GM12878 (cell line): ENCODE data around the gene BRCA1. TPM values are rescaled to one million over a fixed set of nuclear protein-coding genes. Genes with fewer than 3 reads are reported as not detected.

Experiments used
- ATAC-seq: fragments of 200-7000 bp; cut with Tn5 transposase; 3 replicates; pipeline ENCODE4 v1.9.1; 2020; ENCODE audit warnings: mild to moderate bottlenecking, moderate library complexity
- BruUV-seq: library from RNA; stranded (reverse); fragments of 400-500 nt; replicated peaks from 2 replicates; lab custom pipeline; 2021; lab: Mats Ljungman, UMichigan
- CTCF ChIA-PET: fragments of 300-600 bp; sonication (Branson Sonifier 250); formaldehyde crosslinking; extraction: SDS; loops from one replicate; lab custom pipeline; 2021; ENCODE audit warnings: inconsistent platforms; lab: Yijun Ruan, JAX
- POLR2A ChIA-PET: fragments of 350-600 bp; formaldehyde crosslinking; extraction: SDS; loops from one replicate; lab custom pipeline; 2021; ENCODE audit warnings: inconsistent platforms; lab: Charles Lee
- RAD21 ChIA-PET: fragments of 300-600 bp; sonication (Branson Sonifier 250); formaldehyde crosslinking; loops from one replicate; lab custom pipeline; 2023; ENCODE audit warnings: antibody characterized with exemption; ENCODE audit not compliant: unreplicated experiment; lab: Charles Lee
- SMC1A ChIA-PET: fragments of 300-600 bp; sonication (Branson Sonifier 250); formaldehyde crosslinking; loops from one replicate; lab custom pipeline; 2023; ENCODE audit not compliant: unreplicated experiment, uncharacterized antibody; lab: Charles Lee
- DNase-seq: peaks from one replicate; pipeline ENCODE4 v3.0.0-alpha.2; 2011; ENCODE audit warnings: low read depth, low spot score
- FAIRE-seq: peaks from 3 replicates; lab custom pipeline; 2011; peaks lifted over from hg19 to GRCh38; lab: Jason Lieb, UNC
- H2AFZ ChIP-seq: 2 replicates; pipeline ENCODE4 v1.6.0; 2011; ENCODE audit warnings: low read depth, low read length, control low read depth; ENCODE audit not compliant: control insufficient read depth
- H3K27ac ChIP-seq: 2 replicates; pipeline ENCODE4 v1.5.1; 2011; ENCODE audit warnings: control low read depth; ENCODE audit not compliant: control insufficient read depth, insufficient read depth
- H3K27me3 ChIP-seq, 2 experiments: replicated peaks in 1 of 2; 2 replicates each; pipeline versions ENCODE4 v1.6.0 to v1.6.1; 2011; ENCODE audit warnings: low read length in 1 of 2; ENCODE audit not compliant: control insufficient read depth in 2 of 2, insufficient read depth in 2 of 2
- H3K36me3 ChIP-seq, 2 experiments: 2 replicates each; pipeline ENCODE4 v1.5.1; 2011; ENCODE audit warnings: low read length in 1 of 2; ENCODE audit not compliant: control insufficient read depth in 2 of 2, insufficient read depth in 2 of 2
- H3K4me1 ChIP-seq: 2 replicates; pipeline ENCODE4 v1.6.1; 2011; ENCODE audit warnings: mild to moderate bottlenecking, low read length, moderate library complexity, mixed read lengths; ENCODE audit not compliant: control insufficient read depth, insufficient read depth
- H3K4me2 ChIP-seq: 2 replicates; pipeline ENCODE4 v1.6.0; 2011; ENCODE audit warnings: control low read depth; ENCODE audit not compliant: control insufficient read depth, insufficient read depth
- H3K4me3 ChIP-seq: fragments of 200-600 bp; sonication (generic); 2 replicates; pipeline ENCODE4 v1.5.1; 2016
- H3K79me2 ChIP-seq: 2 replicates; pipeline ENCODE4 v1.6.0; 2011; ENCODE audit warnings: low read length; ENCODE audit not compliant: control insufficient read depth, insufficient read depth
- H3K9ac ChIP-seq: 2 replicates; pipeline ENCODE4 v1.8.0; 2011; ENCODE audit warnings: low read length, control low read depth, mixed read lengths; ENCODE audit not compliant: control insufficient read depth, insufficient read depth
- H3K9me3 ChIP-seq: replicated peaks from 3 replicates; pipeline ENCODE4 v1.5.1; 2011; ENCODE audit warnings: mild to moderate bottlenecking, low read length; ENCODE audit not compliant: control insufficient read depth, insufficient read depth
- H4K20me1 ChIP-seq: 2 replicates; pipeline ENCODE4 v1.6.0; 2011; ENCODE audit not compliant: control insufficient read depth, insufficient read depth
- ATF2 ChIP-seq: IDR thresholded peaks from 2 replicates; pipeline ENCODE4 v1.6.1; 2012; ENCODE audit warnings: low read length, inconsistent platforms
- ATF3 ChIP-seq: IDR thresholded peaks from 2 replicates; pipeline ENCODE4 v1.6.1; 2011; ENCODE audit warnings: low read depth, mild to moderate bottlenecking, low read length, moderate library complexity, borderline replicate concordance; ENCODE audit errors: extremely low read depth
- BCL3 ChIP-seq: IDR thresholded peaks from 2 replicates; pipeline ENCODE4 v1.6.1; 2011; ENCODE audit warnings: borderline replicate concordance, low read depth, mild to moderate bottlenecking, moderate library complexity, low read length; ENCODE audit not compliant: insufficient read depth, poor library complexity, severe bottlenecking
- BMI1 ChIP-seq: fragments of 450-650 bp; IDR thresholded peaks from 2 replicates; pipeline ENCODE4 v1.6.1; 2016; ENCODE audit warnings: mild to moderate bottlenecking, moderate library complexity, borderline replicate concordance
- CEBPZ ChIP-seq: fragments of 150-350 bp; IDR thresholded peaks from 2 replicates; pipeline ENCODE4 v1.6.1; 2016; ENCODE audit warnings: low read depth, low read length
- CHD1 ChIP-seq: IDR thresholded peaks from 2 replicates; pipeline ENCODE4 v1.6.1; 2012; ENCODE audit warnings: low read depth, low read length, improper control_type of control experiment
- CTCF ChIP-seq, 3 experiments: IDR thresholded peaks in 2 of 3; conservative IDR thresholded peaks in 1 of 3; 2 replicates each; pipeline ENCODE4 v1.5.1; 2011; ENCODE audit warnings: low read depth in 3 of 3, low read length in 3 of 3, mild to moderate bottlenecking in 3 of 3, control low read depth in 2 of 3, moderate library complexity in 2 of 3, inconsistent platforms in 1 of 3, mixed read lengths in 1 of 3; ENCODE audit not compliant: control insufficient read depth in 2 of 3, insufficient read depth in 1 of 3; ENCODE audit errors: extremely low read depth in 1 of 3
- EP300 ChIP-seq, 2 experiments: fragments of 150-350 bp in 1 of 2; IDR thresholded peaks; 2 replicates each; pipeline ENCODE4 v1.6.1; 2011 to 2012; ENCODE audit warnings: low read depth in 2 of 2, low read length in 2 of 2, borderline replicate concordance in 1 of 2, improper control_type of control experiment in 1 of 2, inconsistent platforms in 1 of 2; ENCODE audit not compliant: control insufficient read depth in 1 of 2
- JUNB ChIP-seq: IDR thresholded peaks from 2 replicates; pipeline ENCODE4 v1.6.1; 2016; ENCODE audit warnings: antibody characterized with exemption, mild to moderate bottlenecking
- KAT2A ChIP-seq: conservative IDR thresholded peaks from 2 replicates; pipeline ENCODE4 v1.6.1; 2011; ENCODE audit warnings: low read depth, low read length; ENCODE audit not compliant: control insufficient read depth
- NRF1 ChIP-seq: conservative IDR thresholded peaks from 2 replicates; pipeline ENCODE4 v1.6.1; 2011; ENCODE audit warnings: mild to moderate bottlenecking, low read depth, low read length, improper control_type of control experiment
- WGBS: methylation state at CpG from one replicate; pipeline ENCODE4 v1.1.6; 2016; ENCODE audit warnings: low lambda C conversion rate; ENCODE audit not compliant: insufficient replicate concordance, insufficient coverage; ENCODE audit errors: missing lambda C conversion rate; 5-methylcytosine and 5-hydroxymethylcytosine counted together
- in situ Hi-C: fragments of 300-500 bp; cut with MboI; formaldehyde crosslinking; loops from 9 replicates; pipeline ENCODE4 v1.14.3; 2018; ENCODE audit warnings: mixed read lengths
- intact Hi-C: fragments of 100-400 bp; cut with micrococcal nuclease; formaldehyde crosslinking; loops from one replicate; pipeline ENCODE4 v1.14.2; 2022; ENCODE audit not compliant: unreplicated experiment
- polyA plus RNA-seq, 11 experiments: library from polyadenylated mRNA; depleted of rRNA in 4 of 11; unstranded in 6 of 11; stranded (reverse) in 5 of 11; fragments of >200 nt; fragmentation: Nextera tagmentation in 4 of 11; fragmentation: Illumina TruSeq in 1 of 11; extraction: Ambion mirVana in 4 of 11; extraction: Trizol in 1 of 11; gene quantifications; 1 replicate in 1 of 11; 2 replicates in 10 of 11; pipeline versions ENCODE4 v1.2.1 to v1.2.3, GENCODE V29; 2011 to 2016; ENCODE audit warnings: inconsistent platforms in 2 of 11, missing spikeins in 2 of 11, low read depth in 1 of 11
- total RNA-seq, 4 experiments: library from RNA; depleted of rRNA in 3 of 4; stranded (reverse); fragments of >200 nt in 3 of 4; fragmentation: Illumina TruSeq in 1 of 4; extraction: Trizol in 1 of 4; gene quantifications; 2 replicates each; pipeline versions ENCODE4 v1.2.1 to v1.2.3, GENCODE V29; 2013 to 2021

The BRCA1 gene
- total and polyA plus RNA-seq, 10 of the 15 experiments (the other 5 are each of a cell fraction or from before 2014, with no cell fraction given): 16.8 to 71.2 (median 44.2) TPM

- no peaks in the 10 kb centered on the region for H3K79me2 ChIP-seq
- in situ Hi-C loops: loop anchor here (10.0 kb wide), 1 partner anchor 187 kb away; the partner anchor contains the start of gene TMEM106A
Measured at GRCh38 chr17:43027091-43028032, 97.8 kb downstream of the BRCA1 start.

More at GRCh38 chr17:43027091-43028032, 97.8 kb downstream of the BRCA1 start:
- H3K4me1 ChIP-seq: peaks cover 7% of the 10 kb centered on the region; the same call in 1 of the 2 replicates
- ChIA-PET RAD21 (no interaction called here), CTCF (no interaction called here)
- TF ChIP-seq CTCF (IDR thresholded peaks at IDR 0.05 in 2 of 3, conservative IDR thresholded peaks at IDR 0.05 in 1 of 3; ENCODE audit: control insufficient read depth in 2 of 3, extremely low read depth in 1 of 3, insufficient read depth in 1 of 3, low read depth in 3 of 3, low read length in 3 of 3) (no peak), CHD1 (no peak), BCL3 (no peak), BMI1 (no peak), JUNB (no peak), ATF2 (no peak), EP300 (IDR thresholded peaks at IDR 0.05; ENCODE audit: borderline replicate concordance in 1 of 2, control insufficient read depth in 1 of 2, low read depth in 2 of 2, low read length in 2 of 2) (no peak), ATF3 (no peak), KAT2A (no peak), CEBPZ (no peak), NRF1 (no peak)
- TF ChIP-seq, all 136 proteins: peak for 0
- no peak overlapping the region for H3K9ac ChIP-seq
- FAIRE-seq (no peak), DNase-seq (no peak), ATAC-seq (no peak)
- no peaks in the 10 kb centered on the region for H3K36me3 ChIP-seq
- H3K27ac ChIP-seq: no peak overlapping the region
- no peaks in the 10 kb centered on the region for H3K27me3 ChIP-seq
- no peaks in the 10 kb centered on the region for H4K20me1 ChIP-seq
- whole genome bisulfite sequencing: 33% methylated on average over 9 of the region's 9 CpGs
- intact Hi-C loops: no loop called here
- SMC1A ChIA-PET: no interaction called here
- no peaks in the 10 kb centered on the region for H3K9me3 ChIP-seq
- no peak overlapping the region for H3K4me3 ChIP-seq
- POLR2A ChIA-PET: no interaction called here
- H3K4me2 ChIP-seq: no peak overlapping the region
- no TSS peak for BruUV-seq
- no peak overlapping the region for H2AFZ ChIP-seq
